Esophagus muscularis mucosa (tissue), 4 donors: ENCODE measurements around the gene NFATC1. TPM values are rescaled to one million over a fixed set of nuclear protein-coding genes. Genes with fewer than 3 reads are reported as not detected.

Experiments used
- DNase-seq: peaks from one replicate; pipeline ENCODE4 v3.0.0-alpha.2; 2017; ENCODE audit errors: extremely low spot score
- H3K27ac ChIP-seq, 4 donors: fragments of 200-600 bp; sonication (generic); replicated peaks in 1 of 4; 1 replicate in 3 of 4; 2 replicates in 1 of 4; pipeline ENCODE4 v1.5.1; 2016 to 2019; ENCODE audit warnings: mild to moderate bottlenecking in 1 of 4
- H3K27me3 ChIP-seq, 4 donors: fragments of 200-600 bp; sonication (generic); one replicate each; pipeline versions ENCODE4 v1.5.1 to v1.6.0; 2016 to 2019
- H3K36me3 ChIP-seq, 4 donors: fragments of 200-600 bp; sonication (generic); one replicate each; pipeline ENCODE4 v1.5.1; 2016 to 2019
- H3K4me1 ChIP-seq, 4 donors: fragments of 200-600 bp; sonication (generic); one replicate each; pipeline ENCODE4 v1.5.1; 2016 to 2019
- H3K4me3 ChIP-seq, 4 donors: fragments of 200-600 bp; sonication (generic); 1 replicate in 2 of 4; 2 replicates in 2 of 4; pipeline ENCODE4 v1.5.1; 2016 to 2019; ENCODE audit warnings: mild to moderate bottlenecking in 4 of 4, moderate library complexity in 1 of 4
- H3K9me3 ChIP-seq, 4 donors: fragments of 200-600 bp; sonication (generic); 1 replicate in 3 of 4; 2 replicates in 1 of 4; pipeline ENCODE4 v1.5.1; 2016 to 2019
- CTCF ChIP-seq, 3 experiments: fragments of 200-600 bp in 2 of 3; fragments of 450-650 bp in 1 of 3; sonication (generic) in 2 of 3; IDR thresholded peaks; one replicate each; pipeline ENCODE4 v1.5.1; 2017 to 2019; ENCODE audit warnings: antibody characterized with exemption in 3 of 3, mild to moderate bottlenecking in 2 of 3, moderate library complexity in 1 of 3
- EP300 ChIP-seq: sonication (generic); formaldehyde crosslinking; IDR thresholded peaks from one replicate; pipeline ENCODE4 v1.6.1; 2017; ENCODE audit warnings: antibody characterized with exemption
- POLR2A ChIP-seq: fragments of 450-650 bp; IDR thresholded peaks from one replicate; pipeline ENCODE4 v1.6.1; 2017; ENCODE audit warnings: antibody characterized with exemption, moderate library complexity, mild to moderate bottlenecking, low read depth
- POLR2AphosphoS5 ChIP-seq, 2 donors: sonication (generic); formaldehyde crosslinking; IDR thresholded peaks; one replicate each; pipeline ENCODE4 v1.6.1; 2017; ENCODE audit warnings: antibody characterized with exemption in 2 of 2
- WGBS: methylation state at CpG from one replicate; pipeline ENCODE4 v1.1.5; 2018; 5-methylcytosine and 5-hydroxymethylcytosine counted together
- intact Hi-C: fragments of 100-400 bp; cut with DNase I; formaldehyde crosslinking; loops from one replicate; pipeline ENCODE4 v1.15.1; 2023
- total RNA-seq, 4 donors: library from RNA; depleted of rRNA; stranded (reverse); fragments of >200 nt; gene quantifications; one replicate each; pipeline versions ENCODE4 v1.1.0 to v1.2.1, GENCODE V29; 2016

Gene NFATC1
- total RNA-seq, 4 donors from 2014 or later, result 15.0 to 22.0 (median 17.8) TPM

- peaks cover 29 to 35% (median 30%) of the 10 kb centered on the region in 4 donors for H3K4me1 ChIP-seq
- H3K27ac ChIP-seq, result no peak overlapping the region
- H3K4me3 ChIP-seq, result no peak overlapping the region
- H3K27me3 ChIP-seq, result no peaks in the 10 kb centered on the region
- TF ChIP-seq EP300 (no peak), POLR2A (no peak), CTCF (IDR thresholded peaks at IDR 0.05) (no peak), POLR2AphosphoS5 (IDR thresholded peaks at IDR 0.05) (no peak)
- no peaks in the 10 kb centered on the region for H3K9me3 ChIP-seq
- DNase-seq, result no peak
- H3K36me3 ChIP-seq, result peaks cover 9 to 49% (median 32%) of the 10 kb centered on the region in 4 donors
- WGBS, result 97% methylated on average over 36 of the region's 36 CpGs
- intact Hi-C loops, result no loop called here
Measured at GRCh38 chr18:79510731-79511241, 115.1 kb downstream of the NFATC1 start.

GRCh38 chr18:79511271-79511670, 115.5 kb downstream of the NFATC1 start:
- no peak overlapping the region for H3K4me3 ChIP-seq
- H3K9me3 ChIP-seq, result no peaks in the 10 kb centered on the region
- H3K27ac ChIP-seq, result no peak overlapping the region
- intact Hi-C loops, result no loop called here
- peaks cover 9 to 49% (median 32%) of the 10 kb centered on the region in 4 donors for H3K36me3 ChIP-seq
- no peaks in the 10 kb centered on the region for H3K27me3 ChIP-seq
- no peak for TF ChIP-seq POLR2A
- no peak for TF ChIP-seq POLR2AphosphoS5 (IDR thresholded peaks at IDR 0.05)
- no peak for TF ChIP-seq EP300
- no peak for TF ChIP-seq CTCF (IDR thresholded peaks at IDR 0.05)
- no peak for DNase-seq
- whole genome bisulfite sequencing, result 86% methylated on average over 18 of the region's 21 CpGs
- H3K4me1 ChIP-seq, result peaks cover 24 to 31% (median 25%) of the 10 kb centered on the region in 4 donors

- TF ChIP-seq CTCF (IDR thresholded peaks at IDR 0.05) (no peak), POLR2AphosphoS5 (IDR thresholded peaks at IDR 0.05) (no peak), EP300 (no peak), POLR2A (no peak)
- no peak for DNase-seq
Measured at GRCh38 chr18:79511671-79512301, 116.1 kb downstream of the NFATC1 start.

DNA sequence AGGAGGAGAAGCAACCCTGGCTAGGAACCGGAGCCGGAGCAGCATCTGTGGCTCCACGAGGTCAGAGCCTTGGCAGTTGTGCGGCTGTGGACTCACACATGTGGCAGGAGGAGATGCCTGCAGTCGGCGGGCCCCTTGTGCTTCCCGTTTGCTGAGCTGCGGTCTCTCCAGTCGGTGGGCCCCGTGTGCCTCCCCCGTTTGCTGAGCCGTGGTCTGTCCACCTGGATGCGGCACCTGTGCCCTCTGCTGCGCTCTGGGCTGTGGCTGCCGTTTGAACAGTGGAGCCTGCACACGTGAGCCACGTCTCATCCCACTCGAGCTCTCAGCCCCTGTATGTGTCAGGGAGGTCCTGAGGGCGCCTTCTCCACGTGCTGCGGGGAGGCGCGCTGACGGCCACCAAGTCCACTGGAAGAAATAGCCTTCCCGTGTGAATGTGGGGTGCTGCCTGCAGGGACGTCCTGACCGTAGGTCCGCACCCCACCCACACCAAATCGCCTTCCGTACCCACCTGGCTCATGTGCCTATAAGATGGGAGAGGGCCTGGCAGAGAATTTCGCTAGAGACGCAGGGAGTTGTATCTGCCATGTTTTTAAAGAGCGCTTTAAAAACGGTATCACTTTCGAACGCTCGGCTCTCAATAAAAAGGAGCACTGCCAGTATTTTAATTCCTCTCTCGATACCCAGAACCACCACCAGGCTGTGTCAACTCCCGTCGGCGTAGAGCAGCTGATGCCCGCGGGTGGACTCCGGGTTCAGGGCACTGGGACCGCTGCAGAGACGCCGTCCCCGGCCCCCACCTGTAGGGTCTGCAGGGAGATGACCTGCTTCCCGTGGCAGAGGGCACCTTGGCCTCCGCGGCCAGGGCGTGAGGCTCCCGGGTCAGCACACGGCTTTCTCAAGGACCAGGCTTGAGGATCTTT, 117.0 kb downstream of the NFATC1 start:
- WGBS, result 91% methylated on average over 39 of the region's 54 CpGs
- no peak overlapping the region for H3K27ac ChIP-seq
- DNase-seq, result no peak
- H3K27me3 ChIP-seq, result no peaks in the 10 kb centered on the region
- no peaks in the 10 kb centered on the region for H3K9me3 ChIP-seq
- no peak overlapping the region for H3K4me3 ChIP-seq
- intact Hi-C loops, result no loop called here
- H3K36me3 ChIP-seq, result peaks cover 9 to 49% (median 32%) of the 10 kb centered on the region in 4 donors
- TF ChIP-seq POLR2AphosphoS5 (IDR thresholded peaks at IDR 0.05) (no peak), EP300 (no peak), POLR2A (no peak), CTCF (IDR thresholded peaks at IDR 0.05) (no peak)
- peaks cover 10 to 16% (median 11%) of the 10 kb centered on the region in 4 donors for H3K4me1 ChIP-seq

More at GRCh38 chr18:79511671-79512301, 116.1 kb downstream of the NFATC1 start:
- Histone ChIP-seq H3K4me1 (peaks cover 19 to 25% (median 20%) of the 10 kb centered on the region in 4 donors), H3K9me3 (no peaks in the 10 kb centered on the region), H3K36me3 (peaks cover 9 to 49% (median 32%) of the 10 kb centered on the region in 4 donors), H3K27ac (no peak overlapping the region), H3K4me3 (no peak overlapping the region), H3K27me3 (no peaks in the 10 kb centered on the region)
- intact Hi-C loops, result no loop called here
- 88% methylated on average over 20 of the region's 32 CpGs for WGBS
